Lung (tissue), 12 donors: ENCODE results near the gene CNN3. TPM values are rescaled to one million over a fixed set of nuclear protein-coding genes. Genes with fewer than 3 reads are reported as not detected.

ENCODE experiments used
- ATAC-seq: fragments of 200-7000 bp; cut with Tn5 transposase; one replicate; pipeline ENCODE4 v1.9.1; 2020; ENCODE audit warnings: moderate number of reproducible peaks; ENCODE audit not compliant: insufficient read depth, low FRiP score
- DNase-seq, 3 donors: peaks; one replicate each; pipeline ENCODE4 v3.0.0-alpha.2; 2013 to 2017
- H3K27ac ChIP-seq, 2 donors: one replicate each; pipeline ENCODE4 v1.5.1; 2013; ENCODE audit warnings: mild to moderate bottlenecking in 2 of 2, moderate library complexity in 2 of 2, control low read depth in 1 of 2, inconsistent platforms in 1 of 2, low read depth in 1 of 2, low read length in 1 of 2
- H3K27me3 ChIP-seq, 3 donors: one replicate each; pipeline ENCODE4 v1.5.1; 2013; ENCODE audit warnings: low read length in 2 of 3; ENCODE audit not compliant: control insufficient read depth in 3 of 3, insufficient read depth in 3 of 3
- H3K36me3 ChIP-seq, 4 donors: one replicate each; pipeline ENCODE4 v1.5.1; 2013; ENCODE audit warnings: low read length in 4 of 4, mild to moderate bottlenecking in 1 of 4, moderate library complexity in 1 of 4; ENCODE audit not compliant: control insufficient read depth in 4 of 4, insufficient read depth in 4 of 4
- H3K4me1 ChIP-seq, 5 donors: one replicate each; pipeline ENCODE4 v1.5.1; 2013; ENCODE audit warnings: low read length in 5 of 5, mild to moderate bottlenecking in 2 of 5, moderate library complexity in 1 of 5; ENCODE audit not compliant: control insufficient read depth in 5 of 5, insufficient read depth in 5 of 5
- H3K4me3 ChIP-seq: one replicate; pipeline ENCODE4 v1.5.1; 2013; ENCODE audit warnings: mild to moderate bottlenecking, control low read depth, moderate library complexity
- H3K9ac ChIP-seq, 2 donors: one replicate each; pipeline ENCODE4 v1.5.1; 2013; ENCODE audit warnings: low read length in 2 of 2, control low read depth in 1 of 2; ENCODE audit not compliant: insufficient read depth in 1 of 2
- H3K9me3 ChIP-seq, 4 donors: one replicate each; pipeline ENCODE4 v1.5.1; 2013; ENCODE audit warnings: low read length in 3 of 4, mild to moderate bottlenecking in 1 of 4, moderate library complexity in 1 of 4; ENCODE audit not compliant: control insufficient read depth in 4 of 4, insufficient read depth in 3 of 4
- CTCF ChIP-seq: IDR thresholded peaks from 2 replicates; pipeline ENCODE4 v1.5.1; 2012; ENCODE audit warnings: mild to moderate bottlenecking; ENCODE audit errors: control extremely low read depth, extremely low read depth
- WGBS, 2 donors: extraction: QIAGEN DNeasy Blood & Tissue Kit; methylation state at CpG; one replicate each; pipeline ENCODE4 v1.1.7; 2013; 5-methylcytosine and 5-hydroxymethylcytosine counted together
- polyA plus RNA-seq, 2 donors: library from polyadenylated mRNA; stranded (reverse); fragments of 200-250 nt; gene quantifications; one replicate each; pipeline ENCODE4 v1.2.1, GENCODE V29; 2013
- total RNA-seq, 2 donors: library from RNA; depleted of rRNA in 1 of 2; stranded (reverse); fragments of >200 nt in 1 of 2; gene quantifications; one replicate each; pipeline ENCODE4 v1.2.1, GENCODE V29; 2014 to 2021
- donor health status: control.
- donor health status: control.
- donor health status: Bipolar disorder and iron deficiency.
- donor health status: healthy.
- donor health status: DM: yes; HTN: yes; CAD: no.

Gene CNN3
- total and polyA plus RNA-seq, 4 donors, result 79.9 to 265 (median 182) TPM

- Histone ChIP-seq H3K4me1 (peaks cover 0 to 22% (median 3%) of the 10 kb centered on the region in 5 donors), H3K9ac (no peak overlapping the region), H3K27me3 (no peaks in the 10 kb centered on the region), H3K27ac (peak overlapping the region in 1 of 2 donors; percentile 56), H3K9me3 (no peaks in the 10 kb centered on the region), H3K36me3 (peaks cover 0 to 8% (median 0%) of the 10 kb centered on the region in 4 donors), H3K4me3 (no peak overlapping the region)
- no peak for TF ChIP-seq CTCF
- DNase-seq (no peak), ATAC-seq (no peak)
- 54 to 71% methylated on average over 9 of the region's 9 CpGs for WGBS, 2 donors
Observed at GRCh38 chr1:94912263-94913184, 14.4 kb downstream of the CNN3 start.

GRCh38 chr1:94909486-94909885 is 17.4 kb downstream of the CNN3 start:
- no peak for DNase-seq
- WGBS, 2 donors, result 79 to 93% methylated on average over 6 of the region's 6 CpGs
- no peak for TF ChIP-seq CTCF

GRCh38 chr1:94908965-94909364 is 17.9 kb downstream of the CNN3 start:
- H3K27ac ChIP-seq, result no peak overlapping the region
- DNase-seq (no peak), ATAC-seq (no peak)
- H3K36me3 ChIP-seq, result peaks cover 0 to 10% (median 0%) of the 10 kb centered on the region in 4 donors
- no peaks in the 10 kb centered on the region for H3K9me3 ChIP-seq
- no peak overlapping the region for H3K9ac ChIP-seq
- 91 to 100% methylated on average over 2 of the region's 2 CpGs for WGBS, 2 donors
- no peak overlapping the region for H3K4me3 ChIP-seq
- H3K4me1 ChIP-seq, result peaks cover 0 to 21% (median 3%) of the 10 kb centered on the region in 5 donors
- no peaks in the 10 kb centered on the region for H3K27me3 ChIP-seq
- no peak for TF ChIP-seq CTCF

More at GRCh38 chr1:94909486-94909885, 17.4 kb downstream of the CNN3 start:
- Histone ChIP-seq H3K9ac (no peak overlapping the region), H3K4me3 (no peak overlapping the region), H3K9me3 (no peaks in the 10 kb centered on the region), H3K27ac (no peak overlapping the region), H3K27me3 (no peaks in the 10 kb centered on the region), H3K4me1 (peaks cover 0 to 22% (median 3%) of the 10 kb centered on the region in 5 donors), H3K36me3 (peaks cover 0 to 10% (median 0%) of the 10 kb centered on the region in 4 donors)
- ATAC-seq, result no peak
